HepG2 (cell line): ENCODE results near the gene CSKMT. TPM values are rescaled to one million over a fixed set of nuclear protein-coding genes. Genes with fewer than 3 reads are reported as not detected.

Experiments used
- HIVEP1 ChIP-seq: sonication (generic); formaldehyde crosslinking; IDR thresholded peaks from 2 replicates; pipeline ENCODE4 v1.4.0; 2020; ENCODE audit warnings: mild to moderate bottlenecking, missing genetic modification reagents
- ISL2 ChIP-seq: sonication (generic); formaldehyde crosslinking; IDR thresholded peaks from 2 replicates; pipeline ENCODE4 v1.5.0; 2020; ENCODE audit warnings: missing genetic modification reagents
- KLF11 ChIP-seq: IDR thresholded peaks from 2 replicates; pipeline ENCODE4 v1.6.1; 2016; ENCODE audit warnings: missing compliant biosample characterization
- NR1H2 ChIP-seq: sonication (generic); formaldehyde crosslinking; IDR thresholded peaks from 2 replicates; pipeline ENCODE4 v1.8.1; 2022; ENCODE audit warnings: low read depth, missing genetic modification reagents, borderline replicate concordance
- RBM39 ChIP-seq: fragments of 200-400 bp; formaldehyde crosslinking; IDR thresholded peaks from one replicate; pipeline ENCODE4 v1.6.1; 2018; ENCODE audit warnings: antibody characterized with exemption, mild to moderate bottlenecking, low read depth, low read length; ENCODE audit not compliant: poor library complexity, severe bottlenecking
- SOX6 ChIP-seq, 2 experiments: fragments of 450-650 bp in 1 of 2; sonication (generic) in 1 of 2; formaldehyde crosslinking in 1 of 2; IDR thresholded peaks; 2 replicates each; pipeline versions ENCODE4 v1.4.0 to v1.6.1; 2017 to 2020; ENCODE audit warnings: antibody characterized with exemption in 1 of 2, mild to moderate bottlenecking in 1 of 2, missing genetic modification reagents in 1 of 2
- SP2 ChIP-seq: sonication (generic); formaldehyde crosslinking; IDR thresholded peaks from 2 replicates; pipeline ENCODE4 v1.5.1; 2020; ENCODE audit warnings: mild to moderate bottlenecking, missing genetic modification reagents
- TARDBP ChIP-seq: sonication (generic); formaldehyde crosslinking; IDR thresholded peaks from 2 replicates; pipeline ENCODE4 v1.8.0; 2022; ENCODE audit warnings: mild to moderate bottlenecking, missing genetic modification reagents
- TBX3 ChIP-seq: fragments of 450-650 bp; IDR thresholded peaks from 2 replicates; pipeline ENCODE4 v1.6.1; 2017; ENCODE audit warnings: antibody characterized with exemption, mild to moderate bottlenecking, inconsistent platforms, borderline replicate concordance
- TCF7L2 ChIP-seq: IDR thresholded peaks from 2 replicates; pipeline ENCODE4 v1.6.1; 2011; ENCODE audit warnings: mild to moderate bottlenecking, low read depth, low read length, moderate library complexity
- ZHX2 ChIP-seq, 2 experiments: sonication (generic) in 1 of 2; formaldehyde crosslinking in 1 of 2; IDR thresholded peaks; 2 replicates each; pipeline versions ENCODE4 v1.6.1 to v1.9.0; 2014 to 2022; ENCODE audit warnings: antibody characterized with exemption in 1 of 2, borderline replicate concordance in 1 of 2, inconsistent platforms in 1 of 2, low read depth in 1 of 2, missing genetic modification reagents in 1 of 2
- ZNF281 ChIP-seq: sonication (generic); formaldehyde crosslinking; IDR thresholded peaks from 2 replicates; pipeline ENCODE4 v1.4.0; 2020; ENCODE audit warnings: missing genetic modification reagents, borderline replicate concordance
- ZNF660 ChIP-seq: sonication (generic); formaldehyde crosslinking; IDR thresholded peaks from 2 replicates; pipeline ENCODE4 v1.5.1; 2020; ENCODE audit warnings: mild to moderate bottlenecking, low read depth, missing genetic modification reagents, borderline replicate concordance
- ZNF746 ChIP-seq: sonication (generic); formaldehyde crosslinking; IDR thresholded peaks from 2 replicates; pipeline ENCODE4 v1.8.0; 2022; ENCODE audit warnings: mild to moderate bottlenecking, missing genetic modification reagents
- polyA plus RNA-seq, 8 experiments: library from polyadenylated mRNA; depleted of rRNA in 3 of 8; stranded (reverse) in 7 of 8; unstranded in 1 of 8; fragments of >200 nt; fragmentation: Illumina TruSeq in 4 of 8; extraction: Trizol in 4 of 8; gene quantifications; 2 replicates each; pipeline versions ENCODE4 v1.2.1 to v1.2.3, GENCODE V29; 2011 to 2016; ENCODE audit warnings: low read depth in 4 of 8, missing spikeins in 1 of 8, mixed read lengths in 1 of 8; ENCODE audit not compliant: insufficient read depth in 1 of 8
- total RNA-seq, 5 experiments: library from RNA; depleted of rRNA; stranded (reverse); fragments of >200 nt; fragmentation: Illumina TruSeq; extraction: Trizol; gene quantifications; 2 replicates each; pipeline ENCODE4 v1.2.3, GENCODE V29; 2016; ENCODE audit warnings: low read depth in 1 of 5
- TF ChIP-seq, protein P1 (sequence below): sonication (generic); formaldehyde crosslinking; IDR thresholded peaks from 2 replicates; pipeline ENCODE4 v1.5.1; 2020; ENCODE audit warnings: missing genetic modification reagents, mild to moderate bottlenecking, borderline replicate concordance
- TF ChIP-seq, protein P2 (sequence below): fragments of 450-650 bp; IDR thresholded peaks from 2 replicates; pipeline ENCODE4 v1.6.1; 2016

CSKMT gene
- total and polyA plus RNA-seq, 2 of the 13 experiments (the other 11 are each of a cell fraction or from before 2014, with no cell fraction given): 7.6 to 31.8 TPM

- TF ChIP-seq SOX6 (IDR thresholded peaks at IDR 0.05) (no peak), SOX6 (CRISPR knock-in tag; IDR thresholded peaks at IDR 0.05) (peak; percentile 69; the same call in 1 of the 2 replicates), ZNF281 (peak; percentile 11; the same call in 1 of the 2 replicates), ISL2 (CRISPR knock-in tag) (peak; percentile 46), ZNF746 (no peak), TARDBP (CRISPR knock-in tag) (peak; percentile 89), ZHX2 (IDR thresholded peaks at IDR 0.05; ENCODE audit: low read depth) (peak; percentile 84), ZHX2 (CRISPR knock-in tag; IDR thresholded peaks at IDR 0.05; ENCODE audit: borderline replicate concordance) (peak; percentile 90; the same call in 1 of the 2 replicates), KLF11 (0 out of 2 replicates have a peak, but pooled peaks have one; percentile 77), SP2 (CRISPR knock-in tag) (peak; percentile 76), HIVEP1 (CRISPR knock-in tag) (peak; percentile 90), TCF7L2 (no peak), RBM39 (peak; percentile 73), TBX3 (peak; percentile 13; the same call in 1 of the 2 replicates), ZNF660 (no peak), NR1H2 (CRISPR knock-in tag) (no peak)
- TF ChIP-seq, protein P1, sequence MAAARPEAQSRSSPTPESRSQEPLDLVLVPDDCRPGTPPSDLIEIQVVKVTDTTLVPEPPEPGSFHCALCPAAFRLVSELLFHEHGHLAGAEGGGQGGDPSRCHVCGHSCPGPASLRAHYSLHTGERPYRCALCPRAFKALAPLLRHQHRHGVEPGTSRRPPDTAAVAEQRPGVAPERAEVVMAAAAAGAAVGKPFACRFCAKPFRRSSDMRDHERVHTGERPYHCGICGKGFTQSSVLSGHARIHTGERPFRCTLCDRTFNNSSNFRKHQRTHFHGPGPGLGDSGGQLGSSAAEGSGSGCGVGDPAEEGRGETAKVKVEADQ: peak; percentile 99
- TF ChIP-seq, protein P2, sequence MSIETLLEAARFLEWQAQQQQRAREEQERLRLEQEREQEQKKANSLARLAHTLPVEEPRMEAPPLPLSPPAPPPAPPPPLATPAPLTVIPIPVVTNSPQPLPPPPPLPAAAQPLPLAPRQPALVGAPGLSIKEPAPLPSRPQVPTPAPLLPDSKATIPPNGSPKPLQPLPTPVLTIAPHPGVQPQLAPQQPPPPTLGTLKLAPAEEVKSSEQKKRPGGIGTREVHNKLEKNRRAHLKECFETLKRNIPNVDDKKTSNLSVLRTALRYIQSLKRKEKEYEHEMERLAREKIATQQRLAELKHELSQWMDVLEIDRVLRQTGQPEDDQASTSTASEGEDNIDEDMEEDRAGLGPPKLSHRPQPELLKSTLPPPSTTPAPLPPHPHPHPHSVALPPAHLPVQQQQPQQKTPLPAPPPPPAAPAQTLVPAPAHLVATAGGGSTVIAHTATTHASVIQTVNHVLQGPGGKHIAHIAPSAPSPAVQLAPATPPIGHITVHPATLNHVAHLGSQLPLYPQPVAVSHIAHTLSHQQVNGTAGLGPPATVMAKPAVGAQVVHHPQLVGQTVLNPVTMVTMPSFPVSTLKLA: peak; percentile 96
These were observed 43.3 kb upstream of the CSKMT start, which contains the start of gene B3GAT3 (continued) for GRCh38 chr11:62621567-62622470.
